C1 segment of cervical spinal cord (tissue), 14 donors: Measurements from ENCODE around the gene SNIP1.
"Not testable (repeated sequence)": the region's sequence is repeated elsewhere in the genome, so short reads cannot be mapped to it uniquely, and the experiment has no call there.

Experiments
- DNase-seq, 14 donors: peaks; one replicate each; lab custom pipeline; 2025; lab: John Stamatoyannopoulos, UW

The SNIP1 gene

GRCh38 chr1:37513795-37514349, 40.2 kb downstream of the SNIP1 start:
- peak in 8 of 14 donors; percentile 2 to 59 (median 26) for DNase-seq

- no peak for DNase-seq
These were observed 44.9 kb downstream of the SNIP1 start for GRCh38 chr1:37509181-37509580.

- DNase-seq, result no peak
These were observed 47.4 kb downstream of the SNIP1 start for GRCh38 chr1:37506740-37507139.

GRCh38 chr1:37502791-37503190, 51.3 kb downstream of the SNIP1 start:
- not testable (repeated sequence) for DNase-seq

GRCh38 chr1:37502104-37502503, 52.0 kb downstream of the SNIP1 start:
- DNase-seq, result no peak

- no peak for DNase-seq
These were observed 52.4 kb downstream of the SNIP1 start for GRCh38 chr1:37501661-37502060.

- peak in 1 of 14 donors; percentile 19 for DNase-seq
These were observed 55.0 kb downstream of the SNIP1 start for GRCh38 chr1:37498872-37499617.

GRCh38 chr1:37497832-37498231, 56.3 kb downstream of the SNIP1 start:
- DNase-seq, result no peak

- DNase-seq, result no peak
These were observed 58.2 kb downstream of the SNIP1 start for GRCh38 chr1:37495875-37496274.

- DNase-seq, result no peak
These were observed 60.6 kb downstream of the SNIP1 start for GRCh38 chr1:37493336-37494098.

- no peak for DNase-seq
These were observed 66.5 kb downstream of the SNIP1 start for GRCh38 chr1:37487619-37487984.

- peak in 11 of 14 donors; percentile 19 to 74 (median 44) for DNase-seq
These were observed 67.1 kb downstream of the SNIP1 start for GRCh38 chr1:37486680-37487618.

GRCh38 chr1:37485902-37486679, 68.0 kb downstream of the SNIP1 start:
- DNase-seq, result no peak
